Measurements from ENCODE around the gene CRYZL1. TPM values are rescaled to one million over a fixed set of nuclear protein-coding genes. Genes with fewer than 3 reads are reported as not detected.

The CRYZL1 gene
- total RNA-seq, 1 experiment from 2014 or later, result 13.5 TPM

DNA sequence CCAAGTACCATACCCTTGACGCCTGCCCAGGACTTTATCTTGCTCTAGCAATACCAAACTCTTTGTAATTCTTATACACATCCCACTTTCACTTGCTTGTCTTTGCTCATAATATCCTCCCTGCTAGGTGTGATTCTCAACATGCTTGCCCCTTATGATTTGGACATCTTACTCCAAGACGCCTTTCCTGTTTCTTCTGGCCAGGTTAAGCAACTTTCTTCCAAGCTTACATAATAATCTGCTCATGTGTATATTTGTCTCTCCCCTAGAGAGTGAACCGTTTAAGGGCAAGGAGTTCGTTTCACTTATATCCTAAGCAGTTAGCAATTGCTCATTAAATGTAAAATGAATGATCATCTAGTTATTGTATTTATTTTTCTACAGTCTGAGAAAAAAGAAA lies 21.8 kb downstream of the CRYZL1 start:
- no peak for DNase-seq
- no peak overlapping the region for H3K4me3 Mint-ChIP-seq
- H3K23me2 ChIP-seq (ENCODE audit: insufficient read length, low read depth, low read length, poor library complexity, severe bottlenecking), result no peaks in the 10 kb centered on the region

More for the DNA sequence above, 21.8 kb downstream of the CRYZL1 start:
- H3T11ph ChIP-seq (ENCODE audit: low read length), result no peak overlapping the region
- no peak overlapping the region for H2BK5ac ChIP-seq (ENCODE audit: insufficient read length, low read length)
- H3K56ac ChIP-seq (ENCODE audit: insufficient read length, low read depth, low read length), result no peak overlapping the region
- WGBS (ENCODE audit: extremely low coverage, insufficient read length, low lambda C conversion rate), result no CpG with 5 or more reads among the region's 4 CpGs
- no peak overlapping the region for H3K18ac ChIP-seq (ENCODE audit: insufficient read length, low read depth, low read length)
- H3K4me1 ChIP-seq (ENCODE audit: insufficient read depth, low read length), result no peaks in the 10 kb centered on the region
- no peak overlapping the region for H2BK15ac ChIP-seq (ENCODE audit: low read depth, low read length)
- no peak overlapping the region for H3K4ac ChIP-seq (ENCODE audit: low read depth, low read length)
- peaks cover 0 to 2% of the 10 kb centered on the region in 2 experiments; a peak in 1 of 5 replicates for H3K9me3 Mint-ChIP-seq
- H3K23ac ChIP-seq (ENCODE audit: insufficient read length, low read depth, low read length), result no peak overlapping the region
- no peaks in the 10 kb centered on the region for H3K9me3 ChIP-seq (ENCODE audit: control insufficient read depth, low read depth, low read length)
- H4K91ac ChIP-seq (ENCODE audit: insufficient read length, low read depth, low read length), result no peak overlapping the region
- no peak overlapping the region for H4K8ac ChIP-seq (replicated peaks; ENCODE audit: insufficient read length, low read depth, low read length)
- H3K27me3 ChIP-seq (ENCODE audit: insufficient read depth, low read length), result no peaks in the 10 kb centered on the region
- no peaks in the 10 kb centered on the region for H3K79me2 ChIP-seq (ENCODE audit: insufficient read depth, low read length)
- no peak overlapping the region for H2BK12ac ChIP-seq (ENCODE audit: insufficient read length, low read depth, low read length)
- H2AFZ ChIP-seq (ENCODE audit: low read length), result no peak overlapping the region
- no peak overlapping the region for H2BK20ac ChIP-seq (ENCODE audit: low read depth, low read length, poor library complexity, severe bottlenecking)
- H3K27ac Mint-ChIP-seq, result no peak overlapping the region
- peaks cover 17 to 18% of the 10 kb centered on the region in 2 experiments for H3K4me1 Mint-ChIP-seq
- no peak overlapping the region for H3K27ac ChIP-seq (ENCODE audit: insufficient read length, low read depth, low read length)
- no peak overlapping the region for H3K4me2 ChIP-seq (ENCODE audit: insufficient read depth, insufficient read length, low read length)
- no peak overlapping the region for H4K5ac ChIP-seq (ENCODE audit: insufficient read length, low read depth, low read length)
- no peak overlapping the region for H2AK5ac ChIP-seq (ENCODE audit: insufficient read length, low read length)
- TF ChIP-seq, protein P1, sequence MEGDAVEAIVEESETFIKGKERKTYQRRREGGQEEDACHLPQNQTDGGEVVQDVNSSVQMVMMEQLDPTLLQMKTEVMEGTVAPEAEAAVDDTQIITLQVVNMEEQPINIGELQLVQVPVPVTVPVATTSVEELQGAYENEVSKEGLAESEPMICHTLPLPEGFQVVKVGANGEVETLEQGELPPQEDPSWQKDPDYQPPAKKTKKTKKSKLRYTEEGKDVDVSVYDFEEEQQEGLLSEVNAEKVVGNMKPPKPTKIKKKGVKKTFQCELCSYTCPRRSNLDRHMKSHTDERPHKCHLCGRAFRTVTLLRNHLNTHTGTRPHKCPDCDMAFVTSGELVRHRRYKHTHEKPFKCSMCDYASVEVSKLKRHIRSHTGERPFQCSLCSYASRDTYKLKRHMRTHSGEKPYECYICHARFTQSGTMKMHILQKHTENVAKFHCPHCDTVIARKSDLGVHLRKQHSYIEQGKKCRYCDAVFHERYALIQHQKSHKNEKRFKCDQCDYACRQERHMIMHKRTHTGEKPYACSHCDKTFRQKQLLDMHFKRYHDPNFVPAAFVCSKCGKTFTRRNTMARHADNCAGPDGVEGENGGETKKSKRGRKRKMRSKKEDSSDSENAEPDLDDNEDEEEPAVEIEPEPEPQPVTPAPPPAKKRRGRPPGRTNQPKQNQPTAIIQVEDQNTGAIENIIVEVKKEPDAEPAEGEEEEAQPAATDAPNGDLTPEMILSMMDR (conservative IDR thresholded peaks at IDR 0.05), result no peak
- no peak overlapping the region for H3K14ac ChIP-seq (ENCODE audit: insufficient read depth, low read length)
- H3K27me3 Mint-ChIP-seq (ENCODE audit: low read depth), result no peaks in the 10 kb centered on the region; the same call in 1 of the 2 replicates
- no peaks in the 10 kb centered on the region for H4K20me1 ChIP-seq (ENCODE audit: control insufficient read depth, insufficient read depth, insufficient read length)
- H2BK120ac ChIP-seq (ENCODE audit: low read depth, low read length, poor library complexity, severe bottlenecking), result no peak overlapping the region
- no peak overlapping the region for H3K9ac ChIP-seq (ENCODE audit: extremely low read depth, insufficient read length, low read length)
- peaks cover 7 to 38% (median 27%) of the 10 kb centered on the region in 3 experiments; a peak in 6 of 7 replicates for H3K36me3 Mint-ChIP-seq (ENCODE audit: insufficient read depth in 1 of 3, low read depth in 3 of 3)
- H3K79me1 ChIP-seq (ENCODE audit: insufficient read depth, low read depth, low read length, poor library complexity, severe bottlenecking), result no peaks in the 10 kb centered on the region
